NCI-H1930 (cell line): Measurements from ENCODE around the gene GBP3.
"Not testable (repeated sequence)": the region's sequence is repeated elsewhere in the genome, so short reads cannot be mapped to it uniquely, and the experiment has no call there.

ENCODE experiments used
- DNase-seq, 2 experiments: peaks; one replicate each; lab custom pipeline; 2025; lab: John Stamatoyannopoulos, UW

Gene GBP3

GRCh38 chr1:88979054-88979748 is 43.5 kb downstream of the GBP3 start:
- DNase-seq = no peak

GRCh38 chr1:88976235-88976634 is 46.4 kb downstream of the GBP3 start:
- no peak for DNase-seq

GRCh38 chr1:88974616-88975172 is 48.0 kb downstream of the GBP3 start:
- not testable (repeated sequence) for DNase-seq

GRCh38 chr1:88973520-88974137 is 49.0 kb downstream of the GBP3 start:
- DNase-seq = no peak

GRCh38 chr1:88961647-88962275 is 60.9 kb downstream of the GBP3 start:
- DNase-seq = no peak

- DNase-seq = no peak
These were observed 61.6 kb downstream of the GBP3 start for GRCh38 chr1:88961081-88961480.
